ENCODE measurements around the gene CCDC34.

Gene CCDC34

DNA sequence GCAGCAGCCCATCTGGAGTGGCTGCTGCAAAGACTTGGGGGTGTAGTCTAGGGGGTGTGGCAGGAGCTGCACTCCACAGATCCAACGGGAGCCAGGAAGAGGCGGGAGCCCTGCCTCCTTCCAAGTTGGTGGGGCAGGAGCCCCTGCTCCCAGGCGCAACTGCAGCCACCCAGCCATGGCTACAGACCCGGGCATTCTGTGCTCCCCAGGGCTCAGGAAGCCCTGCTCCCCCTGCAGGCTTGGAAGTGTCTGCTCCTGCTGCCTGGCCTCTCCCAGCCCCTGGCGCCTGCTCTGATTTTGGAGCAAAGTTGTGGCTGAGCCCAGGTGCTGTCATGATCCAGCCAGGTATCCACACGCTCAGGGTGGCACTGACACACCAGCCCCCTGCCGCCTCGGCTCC is 58.5 kb downstream of the CCDC34 start:
- Histone ChIP-seq H2AFZ (ENCODE audit: low read length, unreplicated experiment) (no peak overlapping the region), H3K4me1 (ENCODE audit: control insufficient read depth, insufficient read depth, low read length, unreplicated experiment) (peaks cover 8% of the 10 kb centered on the region), H3K79me2 (ENCODE audit: control insufficient read depth, insufficient read depth, low read length, unreplicated experiment) (no peaks in the 10 kb centered on the region), H3K27ac (ENCODE audit: low read depth, low read length) (no peak overlapping the region), H3K4me3 (ENCODE audit: low read depth, low read length) (no peak overlapping the region), H3K27me3 (ENCODE audit: insufficient read depth, low read length) (no peaks in the 10 kb centered on the region), H3K36me3 (ENCODE audit: insufficient read depth, low read length) (no peaks in the 10 kb centered on the region)

DNA sequence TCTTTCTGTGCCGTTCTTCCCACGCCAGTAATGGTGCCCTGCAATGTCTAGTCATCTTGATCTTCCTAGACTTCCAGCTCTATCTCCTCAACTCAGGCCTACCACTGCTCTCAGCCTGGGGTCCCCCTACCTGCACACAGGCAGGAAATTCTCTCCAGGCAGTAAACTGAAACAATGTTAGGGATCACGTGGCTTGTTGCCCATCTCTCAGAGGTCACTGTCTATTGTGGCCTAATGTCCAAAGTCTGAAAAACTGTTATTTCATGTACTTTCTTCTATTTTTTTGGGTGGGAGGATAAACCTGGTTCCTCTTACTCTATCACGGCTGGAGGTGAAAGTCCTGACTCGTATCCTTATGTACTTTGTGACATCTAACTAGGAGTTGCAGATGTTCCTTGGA is 59.1 kb downstream of the CCDC34 start:
- H3K27ac ChIP-seq (ENCODE audit: low read depth, low read length), result no peak overlapping the region
- H3K79me2 ChIP-seq (ENCODE audit: control insufficient read depth, insufficient read depth, low read length, unreplicated experiment), result no peaks in the 10 kb centered on the region
- peaks cover 8% of the 10 kb centered on the region for H3K4me1 ChIP-seq (ENCODE audit: control insufficient read depth, insufficient read depth, low read length, unreplicated experiment)

DNA sequence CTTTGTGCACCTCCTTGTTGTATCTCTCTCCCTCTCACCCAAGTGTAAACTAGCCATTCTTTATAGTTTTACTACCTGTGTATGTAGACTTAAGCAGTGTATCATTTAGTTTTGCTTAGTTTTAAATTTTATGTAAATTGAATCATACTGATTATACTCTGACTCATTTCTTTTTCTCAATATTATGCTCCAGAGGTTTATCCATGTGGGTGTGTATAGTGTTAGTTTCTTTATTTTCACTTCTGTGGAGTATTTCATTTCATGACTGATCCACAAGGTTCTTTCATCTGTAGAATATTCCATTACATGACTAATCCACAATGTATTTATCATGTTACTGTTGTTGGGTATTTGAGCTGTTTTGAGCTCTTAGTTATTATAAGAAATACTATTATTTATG is 62.0 kb downstream of the CCDC34 start:
- no peaks in the 10 kb centered on the region for H3K79me2 ChIP-seq (ENCODE audit: control insufficient read depth, insufficient read depth, low read length, unreplicated experiment)
- H3K4me1 ChIP-seq (ENCODE audit: control insufficient read depth, insufficient read depth, low read length, unreplicated experiment), result peaks cover 8% of the 10 kb centered on the region
- H3K27ac ChIP-seq (ENCODE audit: low read depth, low read length), result no peak overlapping the region
- no peaks in the 10 kb centered on the region for H3K27me3 ChIP-seq (ENCODE audit: insufficient read depth, low read length)
- no peak overlapping the region for H3K4me3 ChIP-seq (ENCODE audit: low read depth, low read length)
- H3K36me3 ChIP-seq (ENCODE audit: insufficient read depth, low read length), result no peaks in the 10 kb centered on the region
- H2AFZ ChIP-seq (ENCODE audit: low read length, unreplicated experiment), result no peak overlapping the region

More for the DNA sequence above, 59.1 kb downstream of the CCDC34 start:
- no peaks in the 10 kb centered on the region for H3K27me3 ChIP-seq (ENCODE audit: insufficient read depth, low read length)
- no peak overlapping the region for H3K4me3 ChIP-seq (ENCODE audit: low read depth, low read length)
- no peak overlapping the region for H2AFZ ChIP-seq (ENCODE audit: low read length, unreplicated experiment)
- no peaks in the 10 kb centered on the region for H3K36me3 ChIP-seq (ENCODE audit: insufficient read depth, low read length)

DNA sequence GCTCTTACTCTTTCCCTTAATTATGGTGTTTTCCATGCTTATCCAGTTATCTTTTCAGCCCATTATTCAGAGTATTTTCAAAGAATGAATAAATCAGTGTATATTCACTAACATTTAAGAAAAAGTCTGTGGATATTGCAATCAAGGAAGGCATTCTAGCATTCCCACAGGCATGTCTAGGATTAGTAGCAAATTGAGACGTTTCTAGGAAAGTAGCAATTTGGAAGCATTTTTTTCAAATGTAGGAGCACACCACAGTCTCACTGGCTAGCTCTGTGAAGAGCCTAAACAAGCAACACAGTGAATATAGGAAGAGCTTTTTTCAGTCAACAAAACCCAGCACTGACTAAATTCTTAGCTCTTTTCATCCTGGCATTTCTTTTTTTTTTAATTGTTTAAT is 65.4 kb downstream of the CCDC34 start:
- no peak overlapping the region for H2AFZ ChIP-seq (ENCODE audit: low read length, unreplicated experiment)
- H3K36me3 ChIP-seq (ENCODE audit: insufficient read depth, low read length), result no peaks in the 10 kb centered on the region
- H3K4me1 ChIP-seq (ENCODE audit: control insufficient read depth, insufficient read depth, low read length, unreplicated experiment), result peaks cover 19% of the 10 kb centered on the region
- H3K27me3 ChIP-seq (ENCODE audit: insufficient read depth, low read length), result no peaks in the 10 kb centered on the region
- no peaks in the 10 kb centered on the region for H3K79me2 ChIP-seq (ENCODE audit: control insufficient read depth, insufficient read depth, low read length, unreplicated experiment)
- no peak overlapping the region for H3K4me3 ChIP-seq (ENCODE audit: low read depth, low read length)
- no peak overlapping the region for H3K27ac ChIP-seq (ENCODE audit: low read depth, low read length)

DNA sequence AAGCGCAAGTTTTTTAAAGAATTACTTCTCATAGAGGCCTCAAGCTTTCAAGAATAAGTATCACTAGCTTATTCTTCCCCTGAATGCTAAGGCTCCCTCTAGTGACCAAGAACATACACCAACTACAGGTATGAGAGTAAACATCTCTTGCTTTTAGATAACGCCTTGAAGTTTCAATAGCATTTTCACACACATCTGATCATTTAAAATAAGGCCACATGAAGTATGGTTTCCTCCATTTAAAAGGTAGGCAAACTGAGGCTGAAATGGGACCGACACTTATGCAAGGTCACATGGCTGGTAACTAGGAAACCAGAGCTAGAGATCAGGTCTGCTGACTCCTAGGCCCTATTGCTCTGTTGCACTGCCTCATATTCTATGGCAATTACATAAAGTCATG is 66.5 kb downstream of the CCDC34 start:
- no peaks in the 10 kb centered on the region for H3K27me3 ChIP-seq (ENCODE audit: insufficient read depth, low read length)
- H3K36me3 ChIP-seq (ENCODE audit: insufficient read depth, low read length), result no peaks in the 10 kb centered on the region
- H3K4me1 ChIP-seq (ENCODE audit: control insufficient read depth, insufficient read depth, low read length, unreplicated experiment), result peaks cover 17% of the 10 kb centered on the region
- no peak overlapping the region for H3K4me3 ChIP-seq (ENCODE audit: low read depth, low read length)
- H3K79me2 ChIP-seq (ENCODE audit: control insufficient read depth, insufficient read depth, low read length, unreplicated experiment), result no peaks in the 10 kb centered on the region
- H2AFZ ChIP-seq (ENCODE audit: low read length, unreplicated experiment), result no peak overlapping the region
- H3K27ac ChIP-seq (ENCODE audit: low read depth, low read length), result no peak overlapping the region

DNA sequence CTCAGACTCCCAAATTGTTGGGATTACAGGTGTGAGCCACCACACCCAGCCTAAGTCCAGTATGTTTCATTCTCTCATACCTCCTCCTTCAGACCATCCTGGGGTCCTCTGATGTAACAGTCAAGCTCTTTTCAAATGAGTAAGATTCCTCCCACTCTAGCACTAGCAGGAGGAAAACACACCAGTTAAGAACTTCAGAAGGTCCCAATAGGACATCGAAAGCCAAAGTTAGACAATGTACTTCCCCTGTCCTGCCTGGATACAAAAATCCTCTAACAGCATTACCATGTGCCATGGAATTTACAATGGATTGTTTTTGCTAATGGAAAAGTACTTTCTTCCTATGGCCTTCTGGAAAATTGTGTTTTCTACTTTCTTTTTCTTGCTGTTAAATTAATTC is 67.1 kb downstream of the CCDC34 start:
- Histone ChIP-seq H3K36me3 (ENCODE audit: insufficient read depth, low read length) (no peaks in the 10 kb centered on the region), H2AFZ (ENCODE audit: low read length, unreplicated experiment) (no peak overlapping the region), H3K79me2 (ENCODE audit: control insufficient read depth, insufficient read depth, low read length, unreplicated experiment) (no peaks in the 10 kb centered on the region), H3K4me1 (ENCODE audit: control insufficient read depth, insufficient read depth, low read length, unreplicated experiment) (peaks cover 12% of the 10 kb centered on the region), H3K4me3 (ENCODE audit: low read depth, low read length) (no peak overlapping the region), H3K27me3 (ENCODE audit: insufficient read depth, low read length) (no peaks in the 10 kb centered on the region), H3K27ac (ENCODE audit: low read depth, low read length) (no peak overlapping the region)

DNA sequence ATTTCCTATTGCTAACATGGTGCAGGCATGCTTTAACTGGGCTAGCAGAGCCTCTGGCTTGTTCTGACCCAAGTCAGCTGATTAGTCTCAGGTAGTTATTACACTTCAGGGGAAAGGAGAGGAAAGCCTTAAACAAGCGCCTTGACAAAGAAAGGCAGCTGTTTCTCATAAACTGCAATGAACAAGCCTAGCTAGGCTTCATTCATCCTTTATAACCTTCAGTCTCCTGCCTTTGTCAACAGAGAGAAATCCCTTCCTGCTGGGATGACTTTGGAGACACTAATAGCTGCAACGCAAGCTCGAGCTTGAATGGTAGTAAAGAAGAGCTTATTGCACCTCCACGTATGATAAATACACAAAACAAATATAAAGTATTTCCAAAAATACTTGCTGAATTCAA is 68.4 kb downstream of the CCDC34 start:
- no peak overlapping the region for H2AFZ ChIP-seq (ENCODE audit: low read length, unreplicated experiment)
- no peaks in the 10 kb centered on the region for H3K27me3 ChIP-seq (ENCODE audit: insufficient read depth, low read length)
- peaks cover 11% of the 10 kb centered on the region for H3K4me1 ChIP-seq (ENCODE audit: control insufficient read depth, insufficient read depth, low read length, unreplicated experiment)
- H3K27ac ChIP-seq (ENCODE audit: low read depth, low read length), result no peak overlapping the region
- H3K4me3 ChIP-seq (ENCODE audit: low read depth, low read length), result no peak overlapping the region
- no peaks in the 10 kb centered on the region for H3K79me2 ChIP-seq (ENCODE audit: control insufficient read depth, insufficient read depth, low read length, unreplicated experiment)
- no peaks in the 10 kb centered on the region for H3K36me3 ChIP-seq (ENCODE audit: insufficient read depth, low read length)

DNA sequence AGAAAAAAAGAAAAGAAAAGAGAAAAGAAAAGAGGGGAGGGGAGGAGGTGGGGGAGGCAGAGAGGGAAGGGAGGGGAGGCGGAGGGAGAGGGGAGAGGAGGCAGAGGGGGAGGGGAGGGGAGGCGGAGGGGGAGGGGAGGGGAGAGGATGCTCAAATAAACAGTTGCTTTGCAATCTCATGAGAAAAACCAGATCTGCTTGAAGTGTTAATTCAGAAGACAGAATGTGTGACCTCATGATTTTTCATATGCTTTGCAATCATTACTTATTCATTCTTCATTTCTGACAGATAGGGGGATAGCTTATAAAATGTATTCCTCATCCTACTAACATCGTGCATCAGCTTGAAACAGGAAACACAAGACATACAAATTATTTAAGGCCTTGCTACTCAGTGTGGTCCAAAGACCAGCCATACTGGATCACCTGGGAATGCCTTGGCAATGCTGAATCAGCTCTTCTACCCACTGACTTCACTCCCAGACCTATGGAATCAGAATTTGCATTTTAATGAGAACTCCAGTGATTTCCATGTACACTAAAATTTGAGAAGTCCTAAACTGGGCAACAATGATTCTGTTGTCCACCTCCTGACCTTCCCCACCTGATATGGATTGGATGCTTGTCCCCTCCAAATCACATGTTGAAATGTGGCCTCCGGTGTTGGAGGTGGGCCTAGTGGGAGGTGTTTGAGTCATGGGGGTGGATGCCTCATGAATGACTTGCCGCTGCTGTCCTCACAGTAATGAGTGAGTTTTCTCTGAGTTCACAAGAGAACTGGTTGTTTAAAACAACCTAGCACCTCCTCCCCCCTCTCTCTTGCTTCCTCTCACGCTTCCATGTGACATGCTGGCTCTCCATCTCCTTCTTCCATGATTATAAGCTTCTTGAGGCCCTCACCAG is 69.2 kb downstream of the CCDC34 start:
- Histone ChIP-seq H2AFZ (ENCODE audit: low read length, unreplicated experiment) (no peak overlapping the region), H3K4me3 (ENCODE audit: low read depth, low read length) (no peak overlapping the region), H3K4me1 (ENCODE audit: control insufficient read depth, insufficient read depth, low read length, unreplicated experiment) (peaks cover 11% of the 10 kb centered on the region), H3K27me3 (ENCODE audit: insufficient read depth, low read length) (no peaks in the 10 kb centered on the region), H3K79me2 (ENCODE audit: control insufficient read depth, insufficient read depth, low read length, unreplicated experiment) (no peaks in the 10 kb centered on the region), H3K36me3 (ENCODE audit: insufficient read depth, low read length) (no peaks in the 10 kb centered on the region), H3K27ac (ENCODE audit: low read depth, low read length) (no peak overlapping the region)

DNA sequence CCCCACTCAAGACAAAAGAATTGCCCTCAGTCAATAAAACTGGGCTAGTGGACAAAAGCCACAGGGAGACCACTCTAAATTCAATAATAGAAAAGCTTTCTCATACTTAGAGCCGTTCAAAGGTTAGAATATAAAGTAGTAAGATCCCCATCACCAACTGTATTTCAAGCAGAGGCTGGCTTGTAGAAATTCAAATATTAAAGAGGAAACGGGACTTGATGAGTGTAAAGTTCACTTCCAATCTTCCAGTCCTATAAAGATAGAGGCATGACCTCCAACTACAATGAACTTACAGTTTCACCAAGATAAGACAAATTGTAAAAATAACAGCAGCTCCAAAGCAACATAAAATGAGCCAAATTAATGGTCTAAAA is 70.4 kb downstream of the CCDC34 start:
- no peak overlapping the region for H3K4me3 ChIP-seq (ENCODE audit: low read depth, low read length)
- H3K36me3 ChIP-seq (ENCODE audit: insufficient read depth, low read length), result no peaks in the 10 kb centered on the region
- H3K4me1 ChIP-seq (ENCODE audit: control insufficient read depth, insufficient read depth, low read length, unreplicated experiment), result peaks cover 11% of the 10 kb centered on the region
- no peak overlapping the region for H2AFZ ChIP-seq (ENCODE audit: low read length, unreplicated experiment)
- H3K79me2 ChIP-seq (ENCODE audit: control insufficient read depth, insufficient read depth, low read length, unreplicated experiment), result no peaks in the 10 kb centered on the region
- H3K27me3 ChIP-seq (ENCODE audit: insufficient read depth, low read length), result no peaks in the 10 kb centered on the region
- H3K27ac ChIP-seq (ENCODE audit: low read depth, low read length), result no peak overlapping the region

DNA sequence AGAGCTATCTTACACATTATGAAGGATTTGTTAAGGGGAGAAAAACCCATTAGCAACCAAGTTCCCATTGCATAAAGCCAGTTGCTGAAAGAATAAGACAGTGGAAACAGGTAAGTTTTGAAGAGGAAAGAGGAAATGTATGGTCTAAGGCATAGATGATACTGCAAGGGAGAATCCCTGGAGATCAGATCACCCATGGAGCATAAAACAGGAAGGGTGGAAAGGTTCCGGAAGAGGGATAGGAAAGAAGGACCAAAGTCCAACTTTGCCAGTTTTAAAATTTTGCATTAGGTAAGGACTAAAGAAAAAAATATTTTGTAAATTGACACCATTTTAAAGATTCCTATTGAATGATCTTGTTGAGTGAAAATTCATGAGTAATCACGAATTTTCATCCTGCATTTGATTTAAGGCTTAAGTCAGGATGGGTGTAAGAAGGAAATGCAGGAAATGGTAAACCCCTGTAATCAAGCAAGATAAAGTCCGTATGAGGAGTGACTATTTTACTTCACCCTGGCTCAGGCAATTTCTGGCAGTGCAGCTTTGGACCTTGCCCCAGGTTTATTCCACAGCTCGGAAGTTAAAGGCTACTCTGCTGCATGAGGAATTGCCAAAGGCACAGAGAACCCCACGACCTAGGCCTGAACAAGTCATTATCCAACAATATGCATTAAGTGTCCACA is 70.9 kb downstream of the CCDC34 start:
- Histone ChIP-seq H3K27ac (ENCODE audit: low read depth, low read length) (no peak overlapping the region), H3K79me2 (ENCODE audit: control insufficient read depth, insufficient read depth, low read length, unreplicated experiment) (no peaks in the 10 kb centered on the region), H3K4me3 (ENCODE audit: low read depth, low read length) (no peak overlapping the region), H3K36me3 (ENCODE audit: insufficient read depth, low read length) (no peaks in the 10 kb centered on the region), H3K4me1 (ENCODE audit: control insufficient read depth, insufficient read depth, low read length, unreplicated experiment) (peaks cover 11% of the 10 kb centered on the region), H2AFZ (ENCODE audit: low read length, unreplicated experiment) (no peak overlapping the region), H3K27me3 (ENCODE audit: insufficient read depth, low read length) (no peaks in the 10 kb centered on the region)

Data from ACC112 (cell line).